HepG2 (cell line): Measurements from ENCODE around the gene DIRAS1. TPM values are rescaled to one million over a fixed set of nuclear protein-coding genes. Genes with fewer than 3 reads are reported as not detected.

Experiments
- ATAC-seq: fragments of 200-7000 bp; cut with Tn5 transposase; 3 replicates; pipeline ENCODE4 v1.9.1; 2020; ENCODE audit warnings: mild to moderate bottlenecking, moderate library complexity
- BruUV-seq: library from RNA; stranded (reverse); fragments of 400-500 nt; replicated peaks from 2 replicates; lab custom pipeline; 2021; lab: Mats Ljungman, UMichigan
- CTCF ChIA-PET: fragments of 300-600 bp; formaldehyde crosslinking; extraction: SDS; loops from one replicate; lab custom pipeline; 2021; ENCODE audit warnings: low total read pairs, inconsistent platforms, low intra/inter-chr PET ratio; lab: Yijun Ruan, JAX
- POLR2A ChIA-PET: fragments of 350-600 bp; sonication (Branson Sonifier 250); formaldehyde crosslinking; loops from one replicate; lab custom pipeline; 2020; ENCODE audit warnings: antibody characterized with exemption, inconsistent platforms; lab: Yijun Ruan, JAX
- DNase-seq: peaks from one replicate; pipeline ENCODE4 v3.0.0-alpha.2; 2015; ENCODE audit warnings: low spot score
- FAIRE-seq: peaks from 3 replicates; lab custom pipeline; 2011; peaks lifted over from hg19 to GRCh38; lab: Jason Lieb, UNC
- H2AFZ ChIP-seq: one replicate; pipeline ENCODE4 v1.6.1; 2011; ENCODE audit warnings: low read length, inconsistent platforms
- H3K27ac ChIP-seq: fragments of 300-600 bp; 3 replicates; pipeline ENCODE4 v1.8.0; 2011; ENCODE audit warnings: mixed run types, mild to moderate bottlenecking, mixed read lengths, low read length, inconsistent platforms; ENCODE audit not compliant: insufficient read depth; ENCODE audit errors: extremely low read length
- H3K27me3 ChIP-seq, 2 experiments: fragments of 200-600 bp in 1 of 2; 2 replicates in 1 of 2; 3 replicates in 1 of 2; pipeline versions ENCODE4 v1.6.0 to v1.8.0; 2011; ENCODE audit warnings: low read length in 2 of 2, mild to moderate bottlenecking in 2 of 2, moderate library complexity in 2 of 2, inconsistent platforms in 1 of 2; ENCODE audit not compliant: insufficient read depth in 2 of 2, control insufficient read depth in 1 of 2
- H3K36me3 ChIP-seq, 2 experiments: fragments of 200-600 bp in 1 of 2; replicated peaks in 1 of 2; 2 replicates in 1 of 2; 3 replicates in 1 of 2; pipeline versions ENCODE4 v1.5.1 to v1.8.0; 2011; ENCODE audit warnings: low read length in 2 of 2, inconsistent platforms in 1 of 2; ENCODE audit not compliant: insufficient read depth in 2 of 2, control insufficient read depth in 1 of 2
- H3K4me1 ChIP-seq: 2 replicates; pipeline ENCODE4 v1.5.1; 2012; ENCODE audit warnings: low read length, inconsistent platforms; ENCODE audit not compliant: insufficient read depth
- H3K4me2 ChIP-seq: 2 replicates; pipeline ENCODE4 v1.6.0; 2011; ENCODE audit warnings: low read depth, low read length, inconsistent platforms
- H3K4me3 ChIP-seq, 3 experiments: fragments of 200-600 bp in 1 of 3; sonication (generic), shearing (Covaris generic) in 1 of 3; replicated peaks in 1 of 3; 2 replicates each; pipeline ENCODE4 v1.5.1; 2011 to 2016; ENCODE audit warnings: low read length in 3 of 3, inconsistent platforms in 2 of 3, low read depth in 2 of 3, mild to moderate bottlenecking in 2 of 3, control low read depth in 1 of 3, mixed read lengths in 1 of 3; ENCODE audit not compliant: insufficient read depth in 1 of 3
- H3K79me2 ChIP-seq: one replicate; pipeline ENCODE4 v1.6.1; 2011; ENCODE audit warnings: low read length, inconsistent platforms; ENCODE audit not compliant: insufficient read depth
- H3K9ac ChIP-seq: 2 replicates; pipeline ENCODE4 v1.6.0; 2011; ENCODE audit warnings: mild to moderate bottlenecking, low read depth, low read length, inconsistent platforms; ENCODE audit not compliant: insufficient read depth
- H3K9me3 ChIP-seq: 2 replicates; pipeline ENCODE4 v1.5.1; 2012; ENCODE audit warnings: mild to moderate bottlenecking, low read length
- H4K20me1 ChIP-seq: 2 replicates; pipeline ENCODE4 v1.6.0; 2011; ENCODE audit warnings: inconsistent platforms, mild to moderate bottlenecking, low read length, moderate library complexity; ENCODE audit not compliant: insufficient read depth
- HNF4G ChIP-seq, 2 experiments: sonication (generic) in 1 of 2; formaldehyde crosslinking in 1 of 2; IDR thresholded peaks; 2 replicates each; pipeline versions ENCODE4 v1.4.0 to v1.6.1; 2011 to 2020; ENCODE audit warnings: borderline replicate concordance in 2 of 2, low read depth in 2 of 2, mild to moderate bottlenecking in 2 of 2, low read length in 1 of 2, missing genetic modification reagents in 1 of 2, moderate library complexity in 1 of 2
- MAX ChIP-seq: IDR thresholded peaks from 2 replicates; pipeline ENCODE4 v1.6.1; 2012; ENCODE audit warnings: inconsistent platforms
- ZBTB40 ChIP-seq, 2 experiments: fragments of 450-650 bp in 1 of 2; sonication (generic) in 1 of 2; formaldehyde crosslinking in 1 of 2; IDR thresholded peaks; 2 replicates each; pipeline versions ENCODE4 v1.6.1 to v1.8.0; 2016 to 2022; ENCODE audit warnings: antibody characterized with exemption in 1 of 2, mild to moderate bottlenecking in 1 of 2, missing genetic modification reagents in 1 of 2
- WGBS: methylation state at CpG from one replicate; pipeline ENCODE4 v1.1.6; 2017; ENCODE audit warnings: low lambda C conversion rate; 5-methylcytosine and 5-hydroxymethylcytosine counted together
- in situ Hi-C: cut with HindIII; loops from 2 replicates; pipeline ENCODE4 v1.10.0; 2017; ENCODE audit warnings: low pct_unique_long_range_greater_than_20kb; ENCODE audit not compliant: extremely low pct_ligation_motif_present
- intact Hi-C: fragments of 100-400 bp; cut with micrococcal nuclease; formaldehyde crosslinking; loops from one replicate; pipeline ENCODE4 v1.10.0; 2022; ENCODE audit not compliant: unreplicated experiment
- polyA plus RNA-seq, 8 experiments: library from polyadenylated mRNA; depleted of rRNA in 3 of 8; stranded (reverse) in 7 of 8; unstranded in 1 of 8; fragments of >200 nt; fragmentation: Illumina TruSeq in 4 of 8; extraction: Trizol in 4 of 8; gene quantifications; 2 replicates each; pipeline versions ENCODE4 v1.2.1 to v1.2.3, GENCODE V29; 2011 to 2016; ENCODE audit warnings: low read depth in 4 of 8, missing spikeins in 1 of 8, mixed read lengths in 1 of 8; ENCODE audit not compliant: insufficient read depth in 1 of 8
- total RNA-seq, 5 experiments: library from RNA; depleted of rRNA; stranded (reverse); fragments of >200 nt; fragmentation: Illumina TruSeq; extraction: Trizol; gene quantifications; 2 replicates each; pipeline ENCODE4 v1.2.3, GENCODE V29; 2016; ENCODE audit warnings: low read depth in 1 of 5

Gene DIRAS1
- total and polyA plus RNA-seq, 2 of the 13 experiments (the other 11 are each of a cell fraction or from before 2014, with no cell fraction given): 0.97 to 1.8 TPM

GRCh38 chr19:2759965-2760364, 38.8 kb upstream of the DIRAS1 start:
- Histone ChIP-seq H3K79me2 (no peaks in the 10 kb centered on the region), H3K9me3 (no peaks in the 10 kb centered on the region), H3K4me3 (no peak overlapping the region), H3K36me3 (peaks cover 38 to 67% of the 10 kb centered on the region in 2 experiments; a peak in 4 of 5 replicates), H3K9ac (no peak overlapping the region), H3K4me1 (no peaks in the 10 kb centered on the region), H3K27ac (no peak overlapping the region), H3K27me3 (no peaks in the 10 kb centered on the region), H3K4me2 (no peak overlapping the region), H4K20me1 (no peaks in the 10 kb centered on the region), H2AFZ (no peak overlapping the region)
- TF ChIP-seq ZBTB40 (IDR thresholded peaks at IDR 0.05): no peak
- peak; percentile 98 for TF ChIP-seq ZBTB40 (CRISPR knock-in tag; IDR thresholded peaks at IDR 0.05)
- TF ChIP-seq HNF4G (IDR thresholded peaks at IDR 0.05; ENCODE audit: borderline replicate concordance, low read depth, low read length): no peak
- no peak for TF ChIP-seq HNF4G (CRISPR knock-in tag; IDR thresholded peaks at IDR 0.05; ENCODE audit: borderline replicate concordance, low read depth)
- TF ChIP-seq MAX: no peak
- in situ Hi-C loops: no loop called here
- CTCF ChIA-PET: no interaction called here
- no TSS peak for BruUV-seq
- intact Hi-C loops: no loop called here
- FAIRE-seq (no peak), DNase-seq (no peak), ATAC-seq (no peak)
- WGBS: 95% methylated on average over 4 of the region's 7 CpGs
- POLR2A ChIA-PET: no interaction called here
